ENCODE results near the gene SPTAN1.
A peak's percentile ranks its signal among the peaks of the same experiment; 100 is the strongest.

The SPTAN1 gene

DNA sequence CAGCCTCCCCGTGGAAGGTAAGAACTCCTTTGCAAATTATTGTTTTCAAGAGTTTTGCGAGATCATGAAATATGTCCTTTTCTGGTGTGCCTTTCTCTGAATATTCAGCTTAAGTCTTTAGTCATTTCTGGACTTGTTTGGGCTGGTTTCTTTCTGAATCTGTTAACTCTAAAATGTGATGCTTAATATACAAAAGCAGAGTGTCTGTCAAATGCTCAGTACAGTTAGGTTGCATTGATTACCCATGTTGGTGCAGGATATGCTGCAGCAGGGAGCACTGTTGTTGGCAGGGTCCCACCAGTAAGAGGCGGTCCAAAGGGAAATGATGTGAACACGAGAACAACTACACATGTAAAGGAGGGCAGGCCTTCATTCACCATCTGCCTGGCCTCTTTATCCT lies 47.7 kb downstream of the SPTAN1 start:
- no peak overlapping the region for H2BK120ac ChIP-seq (ENCODE audit: insufficient read depth, low read length, poor library complexity)
- no peaks in the 10 kb centered on the region for H3K79me2 ChIP-seq (ENCODE audit: control insufficient read depth, insufficient read depth, low read length, poor library complexity)
- peak overlapping the region; percentile 50 for H3K4me3 ChIP-seq (ENCODE audit: low read depth, low read length)
- no peak overlapping the region for H3K27ac ChIP-seq (ENCODE audit: low read depth, low read length)
- no peak for DNase-seq
- no CpG with 5 or more reads among the region's 4 CpGs for WGBS (ENCODE audit: extremely low coverage, insufficient coverage, insufficient read length)
- no peak overlapping the region for H4K8ac ChIP-seq (ENCODE audit: low read depth, low read length)
- H3K4ac ChIP-seq (ENCODE audit: low read depth, low read length): no peak overlapping the region
- no peaks in the 10 kb centered on the region for H3K4me1 ChIP-seq (ENCODE audit: control insufficient read depth in 1 of 2, insufficient read depth in 2 of 2, low read length in 2 of 2)
- no peak overlapping the region for H3K4me2 ChIP-seq (ENCODE audit: low read length)
- no peak overlapping the region for H3K14ac ChIP-seq (ENCODE audit: low read length)
- H3K9ac ChIP-seq (ENCODE audit: low read length): no peak overlapping the region
- no peak overlapping the region for H2AK5ac ChIP-seq (ENCODE audit: low read length)
- no peak overlapping the region for H3K23ac ChIP-seq (ENCODE audit: low read length)
- H3K36me3 ChIP-seq (ENCODE audit: control insufficient read depth in 1 of 2, insufficient read depth in 2 of 2, low read length in 2 of 2): peaks cover 48 to 70% of the 10 kb centered on the region in 2 experiments
- H2BK12ac ChIP-seq (ENCODE audit: low read length): no peak overlapping the region
- no peak overlapping the region for H2BK5ac ChIP-seq (ENCODE audit: low read depth, low read length, poor library complexity)
- peaks cover 2% of the 10 kb centered on the region for H3K9me3 ChIP-seq (ENCODE audit: insufficient read depth, low read depth, low read length)
- H3K27me3 ChIP-seq (ENCODE audit: insufficient read depth, low read length): no peaks in the 10 kb centered on the region
- H2AFZ ChIP-seq (ENCODE audit: insufficient read depth, low read length, poor library complexity): no peak overlapping the region
- no peak overlapping the region for H3K18ac ChIP-seq (ENCODE audit: low read length)
- no peaks in the 10 kb centered on the region for H3K79me1 ChIP-seq (ENCODE audit: low read length)
- H4K12ac ChIP-seq (ENCODE audit: low read depth, low read length): no peak overlapping the region
- no peak overlapping the region for H4K91ac ChIP-seq (ENCODE audit: low read depth, low read length)

DNA sequence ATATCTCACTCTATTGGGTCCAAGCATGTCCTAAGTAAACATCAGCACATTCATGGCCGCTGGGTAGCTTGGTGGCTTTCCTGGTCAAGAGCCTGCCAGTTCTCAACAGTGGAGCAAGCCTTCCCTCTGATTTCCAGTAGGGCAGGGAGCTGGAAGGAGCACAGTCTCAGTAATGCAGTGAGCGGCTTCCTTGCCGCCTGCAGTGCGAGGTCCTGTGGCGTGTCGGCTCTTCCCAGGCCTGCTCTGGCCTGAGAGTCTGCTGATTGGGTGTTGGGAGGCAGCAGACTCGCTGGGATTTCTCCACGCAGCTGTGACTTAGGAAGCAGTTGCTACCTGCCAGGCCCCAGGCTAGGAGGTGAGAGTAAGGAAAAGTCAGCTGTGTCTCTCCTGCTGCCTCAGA lies 51.3 kb downstream of the SPTAN1 start:
- no peak overlapping the region for H2AFZ ChIP-seq (ENCODE audit: insufficient read depth, low read length, poor library complexity)
- H2BK5ac ChIP-seq (ENCODE audit: low read depth, low read length, poor library complexity): no peak overlapping the region
- WGBS (ENCODE audit: extremely low coverage, insufficient coverage, insufficient read length): no CpG with 5 or more reads among the region's 8 CpGs
- H3K14ac ChIP-seq (ENCODE audit: low read length): no peak overlapping the region
- H3K36me3 ChIP-seq (ENCODE audit: control insufficient read depth in 1 of 2, insufficient read depth in 2 of 2, low read length in 2 of 2): peaks cover 50 to 68% of the 10 kb centered on the region in 2 experiments
- H3K18ac ChIP-seq (ENCODE audit: low read length): no peak overlapping the region
- no peak overlapping the region for H3K4ac ChIP-seq (ENCODE audit: low read depth, low read length)
- peak overlapping the region; percentile 40 for H3K9ac ChIP-seq (ENCODE audit: low read length)
- no peak overlapping the region for H4K8ac ChIP-seq (ENCODE audit: low read depth, low read length)
- no peak overlapping the region for H3K4me3 ChIP-seq (ENCODE audit: low read depth, low read length)
- no peak overlapping the region for H2BK120ac ChIP-seq (ENCODE audit: insufficient read depth, low read length, poor library complexity)
- DNase-seq: no peak
- H3K27ac ChIP-seq (ENCODE audit: low read depth, low read length): no peak overlapping the region
- H3K9me3 ChIP-seq (ENCODE audit: insufficient read depth, low read depth, low read length): peaks cover 2% of the 10 kb centered on the region
- no peaks in the 10 kb centered on the region for H3K4me1 ChIP-seq (ENCODE audit: control insufficient read depth in 1 of 2, insufficient read depth in 2 of 2, low read length in 2 of 2)
- H3K23ac ChIP-seq (ENCODE audit: low read length): peak overlapping the region; percentile 88
- no peak overlapping the region for H4K91ac ChIP-seq (ENCODE audit: low read depth, low read length)
- H3K79me2 ChIP-seq (ENCODE audit: control insufficient read depth, insufficient read depth, low read length, poor library complexity): no peaks in the 10 kb centered on the region
- H2AK5ac ChIP-seq (ENCODE audit: low read length): no peak overlapping the region
- no peaks in the 10 kb centered on the region for H3K79me1 ChIP-seq (ENCODE audit: low read length)
- H3K27me3 ChIP-seq (ENCODE audit: insufficient read depth, low read length): no peaks in the 10 kb centered on the region
- no peak overlapping the region for H4K12ac ChIP-seq (ENCODE audit: low read depth, low read length)
- H3K4me2 ChIP-seq (ENCODE audit: low read length): peak overlapping the region; percentile 10
- H2BK12ac ChIP-seq (ENCODE audit: low read length): no peak overlapping the region

DNA sequence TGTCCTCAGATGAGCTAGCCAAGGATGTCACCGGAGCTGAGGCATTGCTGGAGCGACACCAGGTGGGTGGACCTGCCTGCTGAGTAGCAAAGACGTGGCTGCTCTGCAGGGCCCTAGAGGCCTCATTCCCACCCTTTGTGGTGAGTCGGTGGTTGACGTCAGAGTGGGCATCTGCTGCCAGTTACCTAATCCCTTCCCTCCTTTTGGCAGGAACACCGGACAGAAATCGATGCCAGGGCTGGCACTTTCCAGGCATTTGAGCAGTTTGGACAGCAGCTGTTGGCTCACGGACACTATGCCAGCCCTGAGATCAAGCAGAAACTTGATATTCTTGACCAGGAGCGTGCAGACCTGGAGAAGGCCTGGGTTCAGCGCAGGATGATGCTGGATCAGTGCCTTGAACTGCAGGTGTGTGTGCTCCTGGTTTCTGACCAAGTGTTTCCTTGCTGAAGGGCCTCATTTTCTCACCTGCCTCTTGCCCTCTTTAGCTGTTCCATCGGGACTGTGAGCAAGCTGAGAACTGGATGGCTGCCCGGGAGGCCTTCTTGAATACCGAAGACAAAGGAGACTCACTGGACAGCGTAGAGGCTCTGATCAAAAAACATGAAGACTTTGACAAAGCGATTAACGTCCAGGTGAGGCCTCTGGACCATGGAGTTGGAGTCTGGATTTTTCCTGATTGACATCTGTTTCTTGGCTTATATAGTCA lies 55.4 kb downstream of the SPTAN1 start:
- no peak for DNase-seq
- Histone ChIP-seq H2BK5ac (ENCODE audit: low read depth, low read length, poor library complexity) (no peak overlapping the region), H3K27me3 (ENCODE audit: insufficient read depth, low read length) (no peaks in the 10 kb centered on the region), H4K91ac (ENCODE audit: low read depth, low read length) (no peak overlapping the region), H3K23ac (ENCODE audit: low read length) (no peak overlapping the region), H3K4me1 (ENCODE audit: control insufficient read depth in 1 of 2, insufficient read depth in 2 of 2, low read length in 2 of 2) (no peaks in the 10 kb centered on the region), H2BK12ac (ENCODE audit: low read length) (no peak overlapping the region), H3K9me3 (ENCODE audit: insufficient read depth, low read depth, low read length) (no peaks in the 10 kb centered on the region), H3K79me2 (ENCODE audit: control insufficient read depth, insufficient read depth, low read length, poor library complexity) (no peaks in the 10 kb centered on the region), H3K4ac (ENCODE audit: low read depth, low read length) (no peak overlapping the region), H3K27ac (ENCODE audit: low read depth, low read length) (no peak overlapping the region), H3K36me3 (ENCODE audit: control insufficient read depth in 1 of 2, insufficient read depth in 2 of 2, low read length in 2 of 2) (peaks cover 50 to 74% of the 10 kb centered on the region in 2 experiments), H3K9ac (ENCODE audit: low read length) (no peak overlapping the region), H3K14ac (ENCODE audit: low read length) (no peak overlapping the region), H2AK5ac (ENCODE audit: low read length) (no peak overlapping the region), H2BK120ac (ENCODE audit: insufficient read depth, low read length, poor library complexity) (no peak overlapping the region), H3K4me2 (ENCODE audit: low read length) (no peak overlapping the region), H4K12ac (ENCODE audit: low read depth, low read length) (no peak overlapping the region), H3K18ac (ENCODE audit: low read length) (no peak overlapping the region), H2AFZ (ENCODE audit: insufficient read depth, low read length, poor library complexity) (no peak overlapping the region), H3K4me3 (ENCODE audit: low read depth, low read length) (peak overlapping the region; percentile 3), H4K8ac (ENCODE audit: low read depth, low read length) (no peak overlapping the region), H3K79me1 (ENCODE audit: low read length) (no peaks in the 10 kb centered on the region)
- WGBS (ENCODE audit: extremely low coverage, insufficient coverage, insufficient read length): no CpG with 5 or more reads among the region's 16 CpGs

DNA sequence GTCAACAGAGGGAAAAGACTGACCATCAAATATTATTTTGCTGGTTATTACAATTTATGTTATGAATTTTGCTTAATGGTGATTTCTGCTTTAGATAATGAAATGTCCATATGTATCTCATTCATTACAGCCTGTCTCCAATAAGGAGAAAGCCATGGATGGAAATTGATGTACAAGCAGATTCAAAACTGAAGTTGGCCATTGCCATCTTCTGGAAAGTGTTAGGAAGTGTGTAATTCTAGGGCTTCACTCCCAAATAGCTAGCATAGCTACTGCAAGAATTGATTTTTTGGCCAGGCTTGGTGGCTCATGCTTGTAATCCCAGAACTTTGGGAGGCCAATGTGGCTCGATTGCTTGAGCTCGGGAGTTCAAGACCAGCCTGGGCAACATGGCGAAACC lies 58.5 kb downstream of the SPTAN1 start:
- no peaks in the 10 kb centered on the region for H3K9me3 ChIP-seq (ENCODE audit: insufficient read depth, low read depth, low read length)
- no peak overlapping the region for H2BK12ac ChIP-seq (ENCODE audit: low read length)
- no CpG with 5 or more reads among the region's 3 CpGs for whole genome bisulfite sequencing (ENCODE audit: extremely low coverage, insufficient coverage, insufficient read length)
- no peak overlapping the region for H4K12ac ChIP-seq (ENCODE audit: low read depth, low read length)
- H3K36me3 ChIP-seq (ENCODE audit: control insufficient read depth in 1 of 2, insufficient read depth in 2 of 2, low read length in 2 of 2): peaks cover 55 to 79% of the 10 kb centered on the region in 2 experiments
- H3K4me1 ChIP-seq (ENCODE audit: control insufficient read depth in 1 of 2, insufficient read depth in 2 of 2, low read length in 2 of 2): no peaks in the 10 kb centered on the region
- no peak overlapping the region for H3K9ac ChIP-seq (ENCODE audit: low read length)
- H2AK5ac ChIP-seq (ENCODE audit: low read length): no peak overlapping the region
- H3K23ac ChIP-seq (ENCODE audit: low read length): no peak overlapping the region
- no peak overlapping the region for H3K4ac ChIP-seq (ENCODE audit: low read depth, low read length)
- no peak overlapping the region for H3K27ac ChIP-seq (ENCODE audit: low read depth, low read length)
- H2BK120ac ChIP-seq (ENCODE audit: insufficient read depth, low read length, poor library complexity): no peak overlapping the region
- no peaks in the 10 kb centered on the region for H3K79me1 ChIP-seq (ENCODE audit: low read length)
- H3K18ac ChIP-seq (ENCODE audit: low read length): no peak overlapping the region
- H4K91ac ChIP-seq (ENCODE audit: low read depth, low read length): no peak overlapping the region
- H3K27me3 ChIP-seq (ENCODE audit: insufficient read depth, low read length): no peaks in the 10 kb centered on the region
- H2BK5ac ChIP-seq (ENCODE audit: low read depth, low read length, poor library complexity): no peak overlapping the region
- H4K8ac ChIP-seq (ENCODE audit: low read depth, low read length): no peak overlapping the region
- H3K4me2 ChIP-seq (ENCODE audit: low read length): no peak overlapping the region
- DNase-seq: no peak
- H3K79me2 ChIP-seq (ENCODE audit: control insufficient read depth, insufficient read depth, low read length, poor library complexity): no peaks in the 10 kb centered on the region
- H3K4me3 ChIP-seq (ENCODE audit: low read depth, low read length): no peak overlapping the region
- no peak overlapping the region for H3K14ac ChIP-seq (ENCODE audit: low read length)
- no peak overlapping the region for H2AFZ ChIP-seq (ENCODE audit: insufficient read depth, low read length, poor library complexity)
